Glutamatergic neuron (in vitro differentiated cells): ENCODE results near the gene SRSF9. TPM values are rescaled to one million over a fixed set of nuclear protein-coding genes. Genes with fewer than 3 reads are reported as not detected.

ENCODE experiments used
- DNase-seq: peaks from one replicate; pipeline ENCODE4 v3.0.0; 2022
- H3K27ac Mint-ChIP-seq: one replicate; pipeline ENCODE4 v1.8.0; 2020; ENCODE audit warnings: mild to moderate bottlenecking, mixed read lengths, inconsistent platforms; ENCODE audit not compliant: unreplicated experiment
- H3K27me3 Mint-ChIP-seq: one replicate; pipeline ENCODE4 v1.8.0; 2020; ENCODE audit warnings: mild to moderate bottlenecking, moderate library complexity, mixed read lengths, inconsistent platforms; ENCODE audit not compliant: unreplicated experiment
- H3K36me3 Mint-ChIP-seq: one replicate; pipeline ENCODE4 v1.8.0; 2020; ENCODE audit warnings: mild to moderate bottlenecking, mixed read lengths, inconsistent platforms; ENCODE audit not compliant: unreplicated experiment
- H3K4me1 Mint-ChIP-seq: one replicate; pipeline ENCODE4 v1.8.0; 2020; ENCODE audit warnings: mild to moderate bottlenecking, low read depth, mixed read lengths, inconsistent platforms; ENCODE audit not compliant: unreplicated experiment
- H3K4me3 Mint-ChIP-seq: one replicate; pipeline ENCODE4 v1.8.0; 2020; ENCODE audit warnings: mild to moderate bottlenecking, mixed read lengths, inconsistent platforms; ENCODE audit not compliant: unreplicated experiment
- H3K9me3 Mint-ChIP-seq: one replicate; pipeline ENCODE4 v1.8.0; 2020; ENCODE audit warnings: mild to moderate bottlenecking, moderate library complexity, mixed read lengths, inconsistent platforms; ENCODE audit not compliant: unreplicated experiment
- total RNA-seq: library from RNA; stranded (reverse); fragmentation: NEBNext Ultra II Directional; extraction: Animal tissue kit (Norgen Biotek cat#: 25700); gene quantifications from one replicate; pipeline ENCODE4 v1.2.1, GENCODE V29; 2021; ENCODE audit not compliant: unreplicated experiment
- TF ChIP-seq, protein P1 (sequence below): fragments of 200-600 bp; sonication (generic); IDR thresholded peaks from one replicate; pipeline ENCODE4 v1.5.0; 2021; ENCODE audit not compliant: partially characterized antibody, unreplicated experiment

The SRSF9 gene
- total RNA-seq, 1 donor from 2014 or later = 210 TPM

DNA sequence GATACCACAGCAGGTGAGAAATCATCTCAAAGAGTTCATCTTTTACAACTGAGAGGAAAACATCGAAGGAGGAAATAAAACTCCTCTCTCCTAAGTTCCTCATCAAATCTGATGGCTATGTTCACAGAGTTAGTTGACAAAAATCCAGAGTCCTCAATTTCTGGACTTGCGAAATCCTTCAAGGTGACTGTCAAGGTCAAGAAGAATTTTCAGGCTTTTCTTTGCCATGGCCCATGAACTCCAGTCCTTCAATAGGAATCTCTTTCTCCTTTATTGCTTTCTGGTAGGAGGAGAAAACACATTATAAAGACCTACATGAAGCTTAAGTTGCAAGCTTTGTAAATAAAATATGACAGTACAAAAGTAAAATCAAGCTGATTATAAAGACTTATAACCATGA is 24.9 kb downstream of the SRSF9 start:
- peak overlapping the region; percentile 99 for H3K4me3 Mint-ChIP-seq
- H3K27ac Mint-ChIP-seq = no peak overlapping the region

DNA sequence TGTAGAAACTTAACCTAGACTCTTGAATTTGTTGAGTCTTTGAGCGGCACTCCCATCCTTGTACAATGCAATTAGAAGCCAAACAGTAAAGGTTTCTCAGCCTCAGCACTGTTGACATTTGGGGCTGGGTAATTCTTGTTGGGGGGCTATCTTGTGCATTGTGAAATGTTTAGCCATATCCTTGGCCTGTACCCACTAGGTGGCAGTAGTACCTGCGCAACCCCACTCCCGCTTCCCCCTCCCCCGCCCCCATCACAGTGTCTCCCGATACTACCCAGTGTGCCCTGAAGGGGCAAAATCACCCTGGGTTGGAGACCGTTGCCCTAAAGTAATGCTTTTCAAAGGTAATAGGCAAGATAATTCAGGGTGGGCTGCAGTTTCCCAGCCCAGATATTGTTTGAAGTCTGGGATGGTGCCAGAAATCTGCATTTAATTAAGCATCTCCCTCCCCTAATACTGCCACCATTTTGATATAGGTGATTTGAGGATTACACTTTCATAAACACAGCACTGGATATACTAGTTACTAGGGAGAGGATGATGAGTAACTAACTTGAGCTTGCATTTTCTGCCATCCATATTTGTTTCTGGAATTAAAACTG is 29.8 kb downstream of the SRSF9 start:
- Mint-ChIP-seq H3K27me3 (peaks cover 2% of the 10 kb centered on the region), H3K4me3 (peak overlapping the region; percentile 62), H3K27ac (no peak overlapping the region), H3K36me3 (no peaks in the 10 kb centered on the region), H3K4me1 (no peaks in the 10 kb centered on the region), H3K9me3 (peaks cover 4% of the 10 kb centered on the region)
- TF ChIP-seq, protein P1, sequence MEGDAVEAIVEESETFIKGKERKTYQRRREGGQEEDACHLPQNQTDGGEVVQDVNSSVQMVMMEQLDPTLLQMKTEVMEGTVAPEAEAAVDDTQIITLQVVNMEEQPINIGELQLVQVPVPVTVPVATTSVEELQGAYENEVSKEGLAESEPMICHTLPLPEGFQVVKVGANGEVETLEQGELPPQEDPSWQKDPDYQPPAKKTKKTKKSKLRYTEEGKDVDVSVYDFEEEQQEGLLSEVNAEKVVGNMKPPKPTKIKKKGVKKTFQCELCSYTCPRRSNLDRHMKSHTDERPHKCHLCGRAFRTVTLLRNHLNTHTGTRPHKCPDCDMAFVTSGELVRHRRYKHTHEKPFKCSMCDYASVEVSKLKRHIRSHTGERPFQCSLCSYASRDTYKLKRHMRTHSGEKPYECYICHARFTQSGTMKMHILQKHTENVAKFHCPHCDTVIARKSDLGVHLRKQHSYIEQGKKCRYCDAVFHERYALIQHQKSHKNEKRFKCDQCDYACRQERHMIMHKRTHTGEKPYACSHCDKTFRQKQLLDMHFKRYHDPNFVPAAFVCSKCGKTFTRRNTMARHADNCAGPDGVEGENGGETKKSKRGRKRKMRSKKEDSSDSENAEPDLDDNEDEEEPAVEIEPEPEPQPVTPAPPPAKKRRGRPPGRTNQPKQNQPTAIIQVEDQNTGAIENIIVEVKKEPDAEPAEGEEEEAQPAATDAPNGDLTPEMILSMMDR = peak; percentile 70
- DNase-seq = peak; percentile 67

More for the DNA sequence above, 24.9 kb downstream of the SRSF9 start:
- H3K4me1 Mint-ChIP-seq = peaks cover 3% of the 10 kb centered on the region
- H3K36me3 Mint-ChIP-seq = no peaks in the 10 kb centered on the region
- DNase-seq = no peak
- H3K27me3 Mint-ChIP-seq = peaks cover 6% of the 10 kb centered on the region
- peaks cover 9% of the 10 kb centered on the region for H3K9me3 Mint-ChIP-seq
- TF ChIP-seq, protein P1 = no peak

DNA sequence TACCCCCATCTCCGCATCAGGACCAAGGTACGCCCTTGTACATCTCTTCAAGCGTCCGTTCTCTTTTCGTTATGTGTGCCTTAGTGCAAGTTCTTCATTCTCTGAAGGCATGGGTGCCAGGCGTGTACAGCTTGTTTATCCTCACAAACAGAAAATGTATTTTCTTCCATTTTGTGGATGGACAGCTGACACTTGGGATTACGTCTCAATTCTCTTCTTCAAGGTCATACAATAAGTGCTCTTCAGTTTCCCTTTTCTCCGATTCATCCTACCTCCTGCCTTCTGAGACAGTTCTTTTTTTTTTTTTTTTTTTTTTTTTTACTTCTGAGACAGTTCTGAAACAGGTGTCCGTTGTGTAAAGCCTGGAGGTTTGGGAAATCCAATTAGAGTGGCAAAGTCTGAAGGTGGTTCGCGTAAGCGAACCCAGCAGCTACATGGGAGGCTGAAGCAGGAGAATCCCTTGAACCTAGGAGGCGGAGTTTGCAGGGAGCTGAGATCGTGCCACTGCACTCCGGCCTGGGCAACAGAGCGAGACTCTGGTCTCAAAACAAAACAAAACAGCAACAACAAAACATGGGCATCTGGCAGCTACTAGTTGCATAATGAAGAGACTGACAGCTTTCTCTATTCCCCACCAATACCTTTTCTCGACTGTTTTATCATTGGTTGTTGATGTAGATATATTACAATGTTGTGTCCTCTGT is 30.9 kb downstream of the SRSF9 start:
- DNase-seq = no peak
- Mint-ChIP-seq H3K27ac (peak overlapping the region; percentile 89), H3K4me3 (peak overlapping the region; percentile 100), H3K4me1 (no peaks in the 10 kb centered on the region), H3K27me3 (peaks cover 2% of the 10 kb centered on the region), H3K9me3 (peaks cover 4% of the 10 kb centered on the region), H3K36me3 (no peaks in the 10 kb centered on the region)
- TF ChIP-seq, protein P1 = no peak

DNA sequence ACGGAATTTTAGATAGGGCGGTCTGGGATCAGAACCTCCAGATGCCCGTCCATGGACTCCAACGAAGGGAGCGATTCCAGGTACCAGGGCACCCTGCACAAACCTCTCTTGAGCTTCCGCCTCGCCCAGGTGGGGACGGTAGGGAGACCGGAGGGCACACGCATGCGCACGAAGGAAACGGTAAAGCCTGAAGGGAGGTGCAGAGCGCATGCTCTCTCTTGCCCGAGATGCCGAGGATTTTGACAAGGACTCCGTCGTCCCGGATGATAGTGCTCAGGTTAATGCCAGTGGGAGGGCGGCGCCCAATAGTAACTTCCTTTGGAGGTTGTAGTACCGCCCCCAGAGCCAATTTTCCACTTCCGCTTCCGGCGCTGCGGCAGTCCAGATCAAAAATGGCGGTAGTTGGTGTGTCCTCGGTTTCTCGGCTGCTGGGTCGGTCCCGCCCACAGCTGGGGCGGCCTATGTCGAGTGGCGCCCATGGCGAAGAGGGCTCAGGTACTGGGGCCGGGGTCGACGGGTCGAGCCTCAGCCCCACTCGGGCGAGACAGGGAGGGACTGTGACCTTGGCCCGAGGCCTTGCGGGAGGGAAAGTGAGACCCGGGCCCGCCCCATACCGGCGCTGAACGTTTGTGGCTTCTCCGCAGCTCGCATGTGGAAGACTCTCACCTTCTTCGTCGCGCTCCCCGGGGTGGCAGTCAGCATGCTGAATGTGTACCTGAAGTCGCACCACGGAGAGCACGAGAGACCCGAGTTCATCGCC is 31.6 kb downstream of the SRSF9 start, which contains the start of gene COX6A1:
Gene COX6A1, plus strand, starts transcription at position 379 of the 760 bp plus-strand sequence. Its CDS starts 14 bp downstream, at position 393.
- Mint-ChIP-seq H3K9me3 (peaks cover 4% of the 10 kb centered on the region), H3K4me1 (no peaks in the 10 kb centered on the region), H3K27me3 (peaks cover 2% of the 10 kb centered on the region), H3K36me3 (no peaks in the 10 kb centered on the region), H3K27ac (peak within 1 kb of the TSS; percentile 89), H3K4me3 (peak within 1 kb of the TSS; percentile 100)
- TF ChIP-seq, protein P1 = no peak
- DNase-seq = peak; percentile 94
